ENCODE results near the gene TP53I11. TPM values are rescaled to one million over a fixed set of nuclear protein-coding genes. Genes with fewer than 3 reads are reported as not detected.

TP53I11 gene
- total RNA-seq, 8 experiments from 2014 or later = 2.3 to 51.2 (median 25.2) TPM

DNA sequence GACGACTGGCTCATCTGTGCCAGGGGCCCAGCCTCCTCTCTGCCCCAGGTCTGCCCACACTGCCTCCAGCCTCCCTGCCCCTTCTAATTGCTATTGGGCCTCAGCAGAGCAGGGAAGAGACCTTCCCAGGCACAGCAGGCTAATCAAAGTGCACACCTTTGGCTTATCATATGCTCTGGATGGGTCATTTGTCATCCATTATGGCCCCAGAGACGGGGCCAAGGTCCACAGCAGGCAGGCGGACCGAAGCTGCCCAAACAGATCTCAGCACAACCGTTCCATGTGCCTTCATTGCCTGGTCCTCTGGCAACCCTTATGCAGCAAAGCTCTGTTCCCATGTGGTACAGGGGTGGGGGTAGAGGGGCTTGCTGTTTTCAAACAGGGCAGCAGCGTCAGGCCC lies 66.6 kb downstream of the TP53I11 start:
- 80 to 100% (median 100%) methylated on average over 1 to 2 of the region's 6 CpGs; no CpG with 5 or more reads in 5 of the 10 experiments for WGBS, 10 experiments
- Histone ChIP-seq H3K4me3 (no peak overlapping the region), H3K4me1 (replicated peaks in 1 of 2) (peaks cover 49 to 55% of the 10 kb centered on the region in 2 donors), H3K27ac (no peak overlapping the region)
- in situ Hi-C loops (cut with MboI; ENCODE audit: low pct_unique_long_range_greater_than_20kb in 2 of 9, low sequenced_read_pairs in 9 of 9, unreplicated experiment in 9 of 9) = loop anchor here in 2 of 9 experiments (25.0 kb wide), 1 partner anchor 147 kb away; the partner anchor contains the start of gene TSPAN18 (in 2 of the 2)
- ATAC-seq (replicated peaks in 6 of 8) = no peak

DNA sequence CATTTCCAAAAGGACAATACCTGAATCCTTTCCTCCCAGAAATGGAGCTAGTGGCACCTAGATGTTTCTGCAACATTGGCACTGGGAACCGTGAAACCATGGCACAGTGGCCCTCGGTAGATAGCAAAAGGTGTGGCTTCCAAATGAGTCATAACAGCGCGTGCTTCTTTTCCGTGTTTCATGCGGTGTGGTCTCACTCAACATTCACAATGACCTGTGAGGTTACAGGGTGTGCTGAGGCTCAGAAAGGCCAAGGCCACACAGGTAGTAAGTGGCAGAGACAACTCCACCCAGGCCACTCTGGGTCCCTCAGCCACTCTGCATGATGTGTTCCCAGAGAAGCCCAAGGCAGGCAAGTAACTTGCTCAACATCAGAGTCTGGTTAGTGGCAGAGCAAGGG lies 67.4 kb downstream of the TP53I11 start:
- WGBS, 10 experiments = 68 to 100% (median 96%) methylated on average over 1 to 6 of the region's 6 CpGs; no CpG with 5 or more reads in 4 of the 10 experiments
- ATAC-seq (replicated peaks in 6 of 8) = peak in 1 of 8 experiments; percentile 16
- in situ Hi-C loops (cut with MboI; ENCODE audit: low pct_unique_long_range_greater_than_20kb in 2 of 9, low sequenced_read_pairs in 9 of 9, unreplicated experiment in 9 of 9) = loop anchor here in 2 of 9 experiments (25.0 kb wide), 1 partner anchor 146 kb away; the partner anchor contains the start of gene TSPAN18 (in 2 of the 2)
- no peak overlapping the region for H3K4me3 ChIP-seq
- H3K4me1 ChIP-seq (replicated peaks in 1 of 2) = peaks cover 57 to 63% of the 10 kb centered on the region in 2 donors
- no peak overlapping the region for H3K27ac ChIP-seq

Other genes with a start within 250 kb of the TP53I11 start
- 100 to 1,000 TPM in 2 of 8 experiments, 10 to 100 TPM in 6; 17.4 to 128 (median 30.2) TPM for gene TSPAN18, start 223.9 kb downstream of the TP53I11 start, total RNA-seq
- gene PRDM11, start 195.8 kb upstream of the TP53I11 start, total RNA-seq = 1 to 10 TPM; 2.4 to 9.9 (median 5.3) TPM

Data from motor neuron (in vitro differentiated cells).